ENCODE measurements around the gene PTGS1. TPM values are rescaled to one million over a fixed set of nuclear protein-coding genes. Genes with fewer than 3 reads are reported as not detected.
A peak's percentile ranks its signal among the peaks of the same experiment; 100 is the strongest.

Gene PTGS1
- total RNA-seq, 6 donors from 2014 or later = 5.0 to 21.4 (median 8.5) TPM

- WGBS, 2 donors = 90 to 92% methylated on average over 7 to 8 of the region's 8 CpGs
- peak in 1 of 2 donors; percentile 27 for DNase-seq
Observed at GRCh38 chr9:122378236-122378635, 7.4 kb downstream of the PTGS1 start.

DNA sequence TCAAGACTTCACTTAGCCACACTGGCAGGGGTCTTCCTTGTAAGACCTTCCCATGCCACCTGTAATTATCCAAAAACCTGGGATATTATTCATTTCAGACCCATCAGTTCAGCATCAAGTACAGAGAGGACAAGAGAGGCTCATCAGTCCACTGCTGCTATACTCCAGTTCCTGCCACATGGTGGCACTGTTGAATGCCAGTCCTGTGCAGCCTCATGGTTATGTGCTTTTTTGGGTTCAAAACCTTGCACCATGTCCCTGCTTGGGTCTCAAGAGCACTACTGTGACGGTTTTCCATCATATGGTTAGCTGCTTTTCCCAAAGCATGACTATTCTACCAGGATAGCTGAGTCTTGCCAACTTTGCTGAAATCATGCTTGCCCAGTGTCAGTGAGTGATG, 8.5 kb downstream of the PTGS1 start:
- TF ChIP-seq POLR2A (IDR thresholded peaks at IDR 0.05) = no peak
- no peaks in the 10 kb centered on the region for H3K27me3 ChIP-seq
- H3K4me3 ChIP-seq = no peak overlapping the region
- DNase-seq = no peak
- H3K36me3 ChIP-seq = no peaks in the 10 kb centered on the region
- ATAC-seq (ENCODE audit: low FRiP score in 2 of 2) = no peak
- peaks cover 11 to 22% (median 20%) of the 10 kb centered on the region in 4 donors for H3K4me1 ChIP-seq
- WGBS, 2 donors = 83 to 100% methylated on average over 1 of the region's 1 CpG
- H3K27ac ChIP-seq = no peak overlapping the region
- peaks cover 0 to 8% (median 5%) of the 10 kb centered on the region in 4 donors for H3K9me3 ChIP-seq

More at GRCh38 chr9:122378236-122378635, 7.4 kb downstream of the PTGS1 start:
- ATAC-seq (ENCODE audit: low FRiP score in 2 of 2) = no peak
- no peaks in the 10 kb centered on the region for H3K36me3 ChIP-seq
- peaks cover 11 to 22% (median 20%) of the 10 kb centered on the region in 4 donors for H3K4me1 ChIP-seq
- H3K27me3 ChIP-seq = no peaks in the 10 kb centered on the region
- TF ChIP-seq POLR2A (IDR thresholded peaks at IDR 0.05) = no peak
- TF ChIP-seq CTCF (IDR thresholded peaks at IDR 0.05) = no peak
- TF ChIP-seq POLR2AphosphoS5 (IDR thresholded peaks at IDR 0.05) = no peak
- TF ChIP-seq EP300 (IDR thresholded peaks at IDR 0.05) = no peak
- H3K4me3 ChIP-seq = no peak overlapping the region
- H3K9me3 ChIP-seq = peaks cover 0 to 8% (median 5%) of the 10 kb centered on the region in 4 donors
- no peak overlapping the region for H3K27ac ChIP-seq

GRCh38 chr9:122380293-122380692, 9.5 kb downstream of the PTGS1 start:
- Histone ChIP-seq H3K4me1 (peaks cover 4 to 17% (median 16%) of the 10 kb centered on the region in 4 donors), H3K27ac (no peak overlapping the region), H3K9me3 (peaks cover 0 to 8% (median 5%) of the 10 kb centered on the region in 4 donors), H3K36me3 (no peaks in the 10 kb centered on the region), H3K27me3 (no peaks in the 10 kb centered on the region), H3K4me3 (no peak overlapping the region)
- DNase-seq (no peak), ATAC-seq (ENCODE audit: low FRiP score in 2 of 2) (no peak)
- TF ChIP-seq CTCF (IDR thresholded peaks at IDR 0.05) (no peak), POLR2AphosphoS5 (IDR thresholded peaks at IDR 0.05) (no peak), EP300 (IDR thresholded peaks at IDR 0.05) (no peak), POLR2A (IDR thresholded peaks at IDR 0.05) (no peak)
- 88 to 92% methylated on average over 4 of the region's 4 CpGs for WGBS, 2 donors

GRCh38 chr9:122381206-122381950, 10.6 kb downstream of the PTGS1 start:
- DNase-seq (no peak), ATAC-seq (ENCODE audit: low FRiP score in 2 of 2) (no peak)
- no peak overlapping the region for H3K27ac ChIP-seq
- peaks cover 0 to 6% (median 5%) of the 10 kb centered on the region in 4 donors for H3K4me1 ChIP-seq
- H3K36me3 ChIP-seq = no peaks in the 10 kb centered on the region
- H3K27me3 ChIP-seq = no peaks in the 10 kb centered on the region
- 94 to 95% methylated on average over 8 to 14 of the region's 14 CpGs for WGBS, 2 donors
- H3K9me3 ChIP-seq = peaks cover 0 to 8% (median 5%) of the 10 kb centered on the region in 4 donors
- TF ChIP-seq CTCF (IDR thresholded peaks at IDR 0.05) (no peak), EP300 (IDR thresholded peaks at IDR 0.05) (no peak), POLR2A (IDR thresholded peaks at IDR 0.05) (no peak), POLR2AphosphoS5 (IDR thresholded peaks at IDR 0.05) (no peak)
- no peak overlapping the region for H3K4me3 ChIP-seq

GRCh38 chr9:122382901-122383850, 12.4 kb downstream of the PTGS1 start:
- Histone ChIP-seq H3K27ac (no peak overlapping the region), H3K4me3 (no peak overlapping the region), H3K27me3 (no peaks in the 10 kb centered on the region), H3K9me3 (peaks cover 0 to 8% (median 5%) of the 10 kb centered on the region in 4 donors), H3K36me3 (no peaks in the 10 kb centered on the region), H3K4me1 (no peaks in the 10 kb centered on the region)
- TF ChIP-seq POLR2A (IDR thresholded peaks at IDR 0.05) (no peak), EP300 (IDR thresholded peaks at IDR 0.05) (no peak), CTCF (IDR thresholded peaks at IDR 0.05) (no peak), POLR2AphosphoS5 (IDR thresholded peaks at IDR 0.05) (no peak)
- peak in 1 of 2 donors; percentile 76 for ATAC-seq (ENCODE audit: low FRiP score in 2 of 2)
- DNase-seq = no peak
- WGBS, 2 donors = 74 to 84% methylated on average over 12 to 16 of the region's 16 CpGs

All from upper lobe of left lung (tissue), 6 donors.